GM18517 (cell line): ENCODE results near the gene DNAH17.

Source experiments
- ATAC-seq: cut with Tn5 transposase; IDR thresholded peaks from one replicate; pipeline ENCODE4 v1.9.1; 2021; ENCODE audit warnings: mild to moderate bottlenecking, moderate library complexity; ENCODE audit not compliant: unreplicated experiment

The DNAH17 gene

DNA sequence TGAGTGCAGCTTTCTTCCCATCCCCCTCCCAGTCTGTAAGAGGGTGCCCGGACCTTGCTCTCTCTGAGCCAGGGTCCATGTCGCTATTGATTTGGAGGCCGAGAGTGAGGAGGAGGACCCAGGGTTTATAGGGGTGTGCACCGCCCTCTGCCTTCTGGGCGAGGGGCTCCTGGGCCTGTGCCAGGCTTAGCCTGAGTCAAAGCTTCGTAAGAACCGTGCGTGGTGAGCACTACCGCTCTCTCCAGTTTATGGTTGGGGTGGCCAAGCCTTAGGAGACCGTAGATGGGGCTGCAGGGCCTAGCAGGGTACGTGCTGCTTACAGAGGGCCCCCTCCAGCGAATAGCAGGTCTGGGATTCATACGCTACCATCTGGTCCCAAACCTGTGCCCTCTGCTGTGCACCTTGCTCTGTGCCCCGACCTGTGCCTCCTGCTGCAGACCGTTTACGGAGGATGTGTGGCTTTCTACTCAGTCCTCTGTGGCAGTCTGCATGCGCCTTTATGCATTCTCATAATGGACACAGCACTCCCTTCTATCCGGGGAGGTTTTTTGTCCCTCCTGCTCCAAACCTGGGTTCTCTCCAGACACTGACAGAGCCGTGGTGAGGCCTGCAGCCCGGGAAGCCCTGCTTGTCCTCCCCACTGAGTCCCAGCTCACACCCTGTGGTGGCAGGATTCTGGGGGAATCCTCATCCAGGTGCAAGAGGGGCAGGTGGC, 144.0 kb downstream of the DNAH17 start:
- no peak for ATAC-seq

GRCh38 chr17:78432226-78433012, 144.8 kb downstream of the DNAH17 start:
- no peak for ATAC-seq

GRCh38 chr17:78431692-78431958, 145.6 kb downstream of the DNAH17 start:
- no peak for ATAC-seq

DNA sequence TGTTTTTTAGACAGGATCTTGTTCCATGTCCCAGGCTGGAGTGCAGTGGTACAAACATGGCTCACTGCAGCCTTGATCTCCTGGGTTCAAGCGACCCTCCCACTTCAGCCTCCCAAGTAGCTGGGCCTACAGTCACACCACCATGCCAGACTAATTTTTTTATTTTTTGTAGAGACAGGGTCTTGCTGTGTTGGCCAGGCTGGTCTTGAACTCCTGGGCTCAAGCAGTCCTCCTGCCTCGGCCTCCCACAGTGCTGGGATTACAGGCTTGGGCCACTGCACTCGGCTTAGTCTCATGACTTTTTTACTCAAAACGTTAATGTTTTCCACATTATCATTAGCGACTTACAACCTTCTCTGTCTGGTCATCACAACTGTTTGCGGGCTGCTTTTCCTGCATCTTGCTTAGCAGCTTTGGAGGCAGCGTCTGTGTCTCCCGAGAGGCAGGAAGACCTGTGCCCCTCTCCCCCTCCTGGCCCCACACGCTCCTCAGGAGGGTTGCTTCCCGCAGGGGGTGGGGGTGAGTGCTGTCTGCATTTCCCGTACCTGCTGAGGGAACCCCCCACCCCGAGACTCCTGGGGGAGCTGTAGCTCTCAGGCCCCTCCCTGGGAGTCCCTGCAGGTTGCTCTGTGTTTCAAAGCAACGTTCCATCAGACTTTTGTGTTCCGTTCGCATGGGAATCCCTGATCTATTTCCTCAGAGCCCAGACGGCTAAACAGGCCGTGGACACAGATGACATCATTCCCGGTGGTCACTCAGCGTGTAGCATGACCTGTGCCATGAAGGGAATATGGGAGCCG, 146.1 kb downstream of the DNAH17 start:
- ATAC-seq: no peak

DNA sequence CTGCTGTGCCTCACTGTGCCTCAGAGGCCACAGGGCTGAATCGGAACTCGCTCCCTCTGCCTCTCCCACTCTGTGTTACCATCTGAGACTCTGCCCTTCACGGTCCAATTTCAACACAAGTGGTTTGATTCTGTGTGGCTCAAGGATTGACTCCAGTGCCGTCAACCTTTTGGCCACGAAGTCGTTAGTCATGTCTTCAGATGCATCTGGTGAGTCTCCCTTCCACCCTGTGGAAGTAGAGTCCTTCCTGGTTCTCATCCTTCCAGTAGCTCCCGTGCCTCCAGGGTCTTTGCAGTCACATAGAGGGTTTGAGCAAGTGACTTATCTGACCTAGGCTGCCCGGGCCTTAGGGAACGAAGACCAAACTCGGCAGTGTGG, 147.6 kb downstream of the DNAH17 start:
- no peak for ATAC-seq

DNA sequence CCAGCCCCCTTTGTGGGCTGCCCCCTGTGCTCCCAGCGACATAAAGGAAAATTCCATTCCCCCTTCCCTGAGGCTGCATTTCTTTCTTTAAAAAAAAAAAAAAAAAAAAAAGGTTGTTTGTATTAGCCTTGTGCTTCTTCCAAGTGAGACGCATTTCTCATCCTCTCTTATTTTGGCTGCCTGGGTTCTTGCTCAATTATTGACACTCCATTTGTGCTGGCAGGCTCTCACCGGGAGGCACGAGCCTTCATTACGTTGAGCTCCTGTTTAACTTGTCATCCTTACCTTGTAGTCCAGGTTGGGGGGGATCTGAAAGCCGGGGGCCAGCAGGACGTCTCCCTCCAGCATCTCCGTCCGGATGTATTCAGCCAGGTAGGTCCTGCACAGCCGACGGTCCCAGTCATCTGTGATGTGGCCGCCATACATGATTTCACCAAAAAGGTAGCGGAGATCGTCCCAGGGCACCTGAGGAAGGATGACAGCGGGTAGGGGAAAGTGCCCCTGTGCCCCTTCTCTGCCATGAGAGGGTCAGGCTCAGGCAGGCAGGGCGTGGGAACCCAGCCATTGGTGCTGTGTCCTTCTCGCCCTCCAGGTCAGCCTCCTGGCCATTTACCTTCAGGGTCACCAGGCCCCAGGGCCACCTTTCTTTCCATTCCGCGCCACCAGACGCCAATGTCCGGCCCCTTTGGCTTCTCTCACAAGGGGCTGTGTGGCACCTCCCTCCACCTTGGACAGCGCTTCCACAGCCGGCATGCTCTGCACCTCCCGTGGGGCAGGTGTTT, 148.2 kb downstream of the DNAH17 start:
- ATAC-seq: no peak

DNA sequence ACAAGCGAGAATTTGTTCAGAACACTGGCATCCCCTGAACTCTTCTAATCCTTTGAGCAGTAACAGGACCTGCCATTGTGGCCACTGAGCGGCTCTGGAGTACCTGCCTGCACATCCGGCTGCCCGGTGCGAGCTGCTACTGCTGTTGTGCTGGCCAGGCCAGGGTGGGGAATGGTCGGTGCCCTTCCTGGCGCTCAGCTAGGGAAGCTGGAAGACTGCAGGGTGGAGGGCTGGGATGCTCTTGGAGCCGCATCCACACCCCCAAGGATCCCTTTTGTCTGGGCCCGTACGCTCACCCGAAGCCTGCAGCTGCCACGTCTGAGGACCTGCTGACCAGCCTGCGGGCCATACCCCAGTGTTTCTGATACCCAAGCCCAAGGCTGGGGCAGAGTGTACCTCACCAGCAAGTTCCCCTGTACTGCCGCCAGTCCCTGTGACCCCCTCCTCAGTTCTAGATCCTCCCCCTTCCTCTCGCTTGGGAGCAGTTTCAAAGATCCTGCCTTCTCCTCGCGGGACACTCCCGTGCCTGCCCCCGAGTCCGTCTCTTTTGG, 149.1 kb downstream of the DNAH17 start:
- no peak for ATAC-seq

DNA sequence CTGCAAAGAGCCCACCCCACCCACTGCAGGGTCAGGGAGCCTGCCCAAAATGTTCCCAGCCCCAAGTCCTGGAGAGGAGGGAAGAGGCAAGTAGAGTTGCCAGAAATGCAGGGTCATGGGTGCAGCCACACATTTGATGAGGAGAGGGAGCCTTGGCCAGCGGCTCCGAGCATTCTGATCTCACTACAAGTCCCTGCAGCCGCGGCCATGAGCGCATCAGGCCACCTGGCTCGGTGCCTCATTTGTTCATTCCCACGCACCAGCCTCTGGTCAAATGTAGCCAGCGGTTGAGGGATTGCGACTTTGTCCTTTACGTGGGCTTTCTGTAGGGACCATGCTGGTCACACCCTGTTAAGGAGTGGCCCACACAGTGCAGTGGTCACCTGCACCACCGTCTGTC, 150.1 kb downstream of the DNAH17 start:
- ATAC-seq: no peak

DNA sequence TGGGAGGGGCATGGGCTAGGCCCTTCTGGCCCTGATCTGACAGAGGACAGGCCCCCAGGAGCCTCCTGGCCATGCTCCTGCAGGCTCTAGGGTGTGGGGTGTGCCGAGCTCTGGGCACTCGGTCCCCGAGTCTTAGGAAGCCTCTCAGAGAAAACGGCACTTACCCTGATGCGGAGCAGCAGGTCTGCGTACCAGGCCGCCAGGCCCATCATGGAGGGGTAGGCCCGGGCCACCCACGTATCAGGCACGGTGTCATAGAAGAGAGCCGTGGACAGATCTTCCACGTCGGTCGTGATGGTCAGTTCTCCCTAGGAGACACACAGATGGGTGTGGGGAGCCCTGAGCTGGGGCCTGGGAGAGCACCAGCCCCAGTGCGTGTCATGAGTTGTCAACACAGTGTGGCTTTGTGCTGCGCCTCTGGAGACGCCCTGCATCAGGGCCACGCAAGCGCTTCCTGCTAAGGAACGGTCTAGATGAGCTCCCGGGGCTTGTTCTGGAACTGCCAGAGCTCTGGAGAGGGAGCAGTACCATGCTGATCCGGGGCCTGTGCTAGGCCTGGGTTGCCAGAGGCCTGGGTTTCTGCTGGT, 150.8 kb downstream of the DNAH17 start:
- ATAC-seq: no peak

GRCh38 chr17:78425429-78425828, 151.8 kb downstream of the DNAH17 start:
- ATAC-seq: no peak

GRCh38 chr17:78423961-78424675, 153.1 kb downstream of the DNAH17 start:
- no peak for ATAC-seq

GRCh38 chr17:78422872-78423588, 154.2 kb downstream of the DNAH17 start:
- no peak for ATAC-seq

DNA sequence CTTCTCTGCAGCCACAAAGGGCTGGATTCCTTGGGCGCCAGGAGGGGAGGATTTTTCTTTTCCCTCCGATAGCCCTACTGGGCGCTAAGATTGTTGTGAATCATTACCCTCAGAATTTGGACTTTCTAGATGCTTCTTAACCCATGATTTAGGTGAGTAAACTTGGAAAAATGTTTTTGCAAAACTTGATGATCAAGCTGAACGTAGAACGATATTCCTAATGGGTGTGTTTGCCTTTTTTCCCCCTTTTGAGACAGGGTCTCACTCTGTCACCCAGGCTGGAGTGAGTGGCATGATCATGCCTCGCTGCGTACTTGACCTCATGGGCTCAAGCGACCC, 155.0 kb downstream of the DNAH17 start:
- no peak for ATAC-seq

DNA sequence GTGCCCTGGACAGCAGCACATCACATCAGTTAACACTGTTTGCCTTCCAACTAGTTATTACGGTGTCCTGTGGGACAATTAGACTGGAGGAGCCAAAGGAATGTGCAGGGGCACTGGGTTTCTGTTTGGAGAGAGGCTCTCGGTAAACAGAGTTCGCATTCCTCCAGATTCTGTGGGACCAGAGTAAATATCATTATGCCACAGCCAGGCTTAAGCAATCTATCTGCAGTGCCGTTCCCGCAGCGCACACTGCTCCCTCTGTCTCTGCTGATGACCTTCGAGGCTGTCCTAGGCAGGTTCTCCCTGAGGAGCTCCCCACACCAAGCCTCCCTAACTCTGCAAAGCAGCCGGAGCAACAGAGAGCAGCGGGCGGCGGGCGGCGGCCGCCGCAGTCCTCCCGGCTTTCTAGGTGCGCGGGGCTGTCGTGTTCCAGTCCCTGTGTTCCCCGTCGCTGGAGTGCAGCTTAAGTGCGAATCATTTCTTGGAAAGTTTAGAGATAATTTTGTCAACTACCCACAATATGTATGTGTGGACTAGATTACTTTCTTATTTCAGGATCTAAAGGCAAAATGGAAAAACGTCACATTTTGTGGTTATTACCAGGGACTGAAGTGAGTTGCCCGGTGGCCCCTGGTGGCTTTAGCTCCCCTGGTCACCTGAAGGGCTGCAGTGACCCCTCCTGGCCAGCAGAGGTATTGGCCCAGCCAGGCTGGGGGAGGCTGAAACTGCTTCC, 155.5 kb downstream of the DNAH17 start:
- no peak for ATAC-seq

DNA sequence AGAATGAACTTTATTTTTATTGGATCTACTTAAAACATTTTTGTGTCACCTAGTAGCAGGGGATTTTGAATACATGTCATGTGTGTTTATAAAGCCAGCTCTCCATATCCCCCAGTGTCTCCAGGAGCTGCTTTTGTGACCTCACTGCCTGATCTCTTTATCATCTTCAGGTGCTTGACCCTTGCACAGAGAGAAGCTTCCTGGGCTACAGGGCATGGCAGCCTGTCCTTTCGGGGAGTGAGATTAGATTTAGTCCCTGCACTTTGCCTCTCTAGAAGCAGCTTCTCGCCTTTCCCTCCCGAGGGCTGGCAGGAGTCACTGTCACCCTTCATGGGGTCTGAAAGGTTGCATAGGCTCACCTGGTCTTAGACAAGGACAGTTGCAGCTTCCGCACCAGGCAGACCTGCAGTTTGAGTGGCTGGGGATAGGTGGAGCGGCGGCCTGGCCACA, 156.1 kb downstream of the DNAH17 start:
- ATAC-seq: no peak

DNA sequence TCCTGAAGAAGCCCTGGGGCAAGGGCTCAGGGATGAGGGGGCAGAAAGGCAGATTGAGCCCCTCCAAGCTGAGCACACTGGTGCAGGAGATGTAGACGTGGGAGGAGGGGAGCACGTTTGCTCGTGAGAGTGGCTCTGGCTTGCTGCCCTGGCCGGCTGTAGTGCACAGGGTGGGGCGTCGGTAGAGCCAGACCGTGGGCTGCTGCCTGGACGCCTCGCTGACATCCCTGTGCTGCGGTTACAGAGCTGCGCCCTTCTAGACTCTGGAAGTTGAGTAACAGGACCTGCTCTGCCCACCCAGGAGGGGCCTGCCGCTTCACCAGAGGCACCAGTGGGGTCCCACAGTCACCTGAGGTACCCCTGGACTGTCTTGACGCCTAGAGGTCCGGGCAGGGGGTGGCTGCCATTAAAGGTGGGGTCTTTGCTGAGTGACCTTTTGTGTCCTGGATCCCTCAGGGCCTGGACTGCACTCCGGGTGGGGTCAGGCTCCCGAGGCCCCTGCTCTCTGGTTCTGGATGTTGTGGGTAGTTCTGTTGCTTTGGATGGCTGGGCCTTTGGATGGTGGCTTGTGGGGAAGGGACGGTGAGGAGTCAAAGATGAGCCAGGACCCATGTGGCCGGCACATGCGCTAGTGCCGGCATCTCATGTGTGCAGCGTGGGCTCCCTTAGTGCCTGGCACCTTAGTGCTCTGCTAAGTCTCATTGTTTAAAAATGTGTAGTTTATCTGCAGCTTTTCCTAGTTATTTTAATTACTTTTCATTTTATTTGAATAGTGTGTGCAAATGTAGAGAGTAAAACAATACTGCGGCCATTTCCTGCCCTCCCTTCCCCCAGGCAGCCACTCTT, 157.0 kb downstream of the DNAH17 start:
- no peak for ATAC-seq

DNA sequence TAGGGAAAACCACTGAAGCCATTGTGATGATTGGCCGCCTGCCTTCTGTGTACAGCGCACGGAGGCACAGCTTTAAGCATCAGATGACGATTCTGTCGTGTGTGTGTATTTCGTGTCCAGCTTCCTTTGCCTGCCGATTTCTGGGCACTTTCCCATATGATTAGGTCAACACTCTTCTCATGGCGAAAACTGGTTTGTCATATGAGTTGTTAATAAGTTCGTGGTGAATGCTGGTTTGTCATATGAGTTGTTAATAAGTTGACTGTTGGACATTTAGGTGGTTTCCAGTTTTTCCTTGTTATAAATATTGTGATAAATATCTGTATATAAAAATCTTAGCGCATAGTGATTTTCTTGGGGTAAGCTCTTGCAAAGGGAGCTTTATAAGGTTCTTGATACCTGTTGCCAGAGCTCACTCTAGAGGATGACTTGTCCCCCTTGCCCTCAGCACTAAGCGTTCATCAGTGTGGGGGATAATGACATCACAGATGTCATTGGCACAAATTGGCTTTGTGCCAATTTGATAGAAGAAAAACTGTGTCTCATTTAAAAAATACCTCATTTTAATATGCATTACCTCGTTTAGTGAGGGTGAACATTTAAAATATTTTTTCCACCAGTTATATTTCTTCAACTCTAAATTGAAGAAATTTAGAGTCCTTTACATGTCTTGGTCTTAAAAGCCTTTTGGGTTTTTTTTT, 158.7 kb downstream of the DNAH17 start:
- ATAC-seq: no peak
